ENCODE measurements around the gene SETBP1.

SETBP1 gene

DNA sequence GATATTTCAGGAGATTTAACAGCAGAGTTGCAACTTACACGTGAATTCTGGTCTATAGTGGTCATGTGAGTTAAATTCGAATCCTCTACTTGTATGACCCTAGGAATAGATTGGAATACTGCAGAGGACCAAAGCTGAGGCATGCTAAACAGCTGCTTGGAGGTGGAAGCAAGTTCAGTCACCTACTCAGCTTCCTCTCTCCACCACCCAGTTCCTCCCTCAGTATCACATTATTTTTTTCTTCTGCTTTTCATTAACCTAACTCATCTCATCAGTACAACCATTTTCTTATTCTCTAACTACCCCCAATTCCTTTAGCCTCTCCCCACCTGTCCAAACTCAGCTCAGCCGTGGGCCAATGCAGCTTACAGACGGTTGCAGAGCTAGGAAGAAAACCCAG is 385.5 kb downstream of the SETBP1 start:
- DNase-seq (ENCODE audit: low spot score), result no peak

DNA sequence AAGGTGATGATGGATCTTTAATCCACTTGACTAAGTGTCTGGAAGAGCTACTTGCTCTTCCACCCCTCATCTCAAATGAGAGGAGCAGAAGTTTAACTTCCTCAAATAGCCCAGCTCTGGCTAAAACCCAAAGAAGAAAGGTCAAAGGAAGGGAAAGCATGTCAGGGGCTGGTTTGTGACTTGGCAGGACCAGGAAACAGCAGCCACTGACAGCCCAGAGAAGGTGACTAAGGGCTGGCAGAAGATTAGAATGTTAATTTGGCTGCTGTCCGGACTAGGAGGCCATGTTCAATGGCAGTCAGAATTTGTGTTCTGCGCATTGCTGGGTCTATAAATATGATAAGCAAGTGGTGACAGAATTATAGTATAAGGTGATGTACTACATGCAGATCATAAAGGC is 386.2 kb downstream of the SETBP1 start:
- DNase-seq (ENCODE audit: low spot score), result no peak

DNA sequence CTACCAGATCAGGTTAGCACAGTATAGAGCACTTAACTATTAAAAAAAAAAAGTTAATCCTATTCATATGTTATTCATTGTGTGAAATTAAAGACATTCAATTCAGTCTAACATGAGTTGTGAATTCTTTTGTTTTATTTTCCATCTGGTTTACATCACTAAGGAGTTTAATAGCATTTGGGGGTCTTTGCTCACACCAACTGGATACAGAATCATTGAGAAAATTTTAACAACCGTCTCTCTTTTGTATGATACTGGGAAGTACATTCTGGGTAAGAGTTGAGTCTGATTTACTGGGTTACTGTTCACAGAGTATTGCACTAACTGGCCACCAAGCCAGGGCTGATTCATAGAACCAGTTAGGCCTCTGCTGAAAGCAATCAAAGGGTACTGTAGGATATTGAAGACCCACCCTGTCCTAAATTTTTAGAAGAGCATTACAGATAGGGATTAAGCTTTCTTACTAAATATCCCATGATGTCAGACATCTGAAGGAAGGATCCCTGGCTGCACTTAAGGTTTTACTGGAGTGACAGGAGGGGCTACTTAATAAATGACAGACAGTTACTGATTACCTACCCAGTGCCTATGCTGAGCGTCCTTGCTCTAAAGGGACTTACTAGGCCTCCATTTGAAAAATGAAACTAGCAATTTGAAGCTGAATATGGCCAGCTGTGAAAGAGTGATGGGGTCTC is 387.9 kb downstream of the SETBP1 start:
- DNase-seq (ENCODE audit: low spot score), result no peak

DNA sequence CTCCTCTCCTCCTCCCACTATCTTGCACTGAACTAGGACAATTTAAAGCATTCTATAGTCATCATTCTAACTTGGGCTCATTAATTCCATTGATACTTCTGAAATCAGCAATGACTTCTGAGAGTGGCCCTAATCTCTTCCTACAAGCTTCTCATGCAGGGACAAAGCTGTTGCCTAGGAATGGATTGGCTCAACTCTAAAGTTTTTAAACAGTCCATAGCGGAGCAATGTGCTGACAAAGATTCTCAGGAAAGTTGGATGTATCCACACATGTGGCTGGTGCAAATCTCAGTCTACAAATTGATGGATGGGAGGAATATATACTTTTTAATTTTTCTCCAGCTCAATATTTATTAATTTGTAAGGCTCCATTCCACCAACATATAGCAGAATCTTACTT is 388.9 kb downstream of the SETBP1 start:
- no peak for DNase-seq (ENCODE audit: low spot score)

DNA sequence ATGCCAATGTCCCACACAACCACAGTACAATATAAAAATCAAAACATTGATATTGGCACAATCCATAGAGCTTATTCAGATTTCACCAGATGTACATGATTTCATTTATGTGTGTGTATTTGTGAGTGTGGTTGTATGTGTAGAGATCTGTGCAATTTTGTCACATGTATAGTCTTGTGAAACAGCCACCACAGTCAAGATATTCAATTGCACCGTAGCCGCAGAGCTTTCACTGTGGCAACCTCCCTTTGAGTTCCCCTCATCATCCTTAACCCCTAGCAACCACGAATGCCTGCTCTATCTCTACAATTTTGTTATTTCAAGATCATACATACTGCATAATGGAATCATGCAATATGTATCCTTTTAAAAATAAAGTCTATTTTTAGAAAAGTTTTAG is 391.3 kb downstream of the SETBP1 start:
- no peak for DNase-seq (ENCODE audit: low spot score)

DNA sequence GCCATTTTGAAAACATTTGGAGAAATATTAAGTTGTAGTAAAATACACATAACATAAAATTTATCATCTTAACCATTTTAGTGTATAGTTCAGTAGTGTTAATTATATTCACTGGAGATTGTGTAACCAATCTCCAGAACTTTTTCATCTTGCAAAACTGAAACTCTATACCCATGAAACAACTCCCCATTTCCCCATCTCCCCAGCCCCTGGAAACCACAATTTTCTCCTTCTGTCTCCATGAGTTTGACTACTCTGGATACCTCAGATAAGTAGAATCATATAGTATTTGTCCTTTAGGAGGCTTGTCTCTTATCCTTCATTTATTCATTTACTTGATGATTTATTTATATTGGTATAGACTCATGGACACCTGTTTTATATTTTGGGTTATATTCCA is 392.9 kb downstream of the SETBP1 start:
- no peak for DNase-seq (ENCODE audit: low spot score)

DNA sequence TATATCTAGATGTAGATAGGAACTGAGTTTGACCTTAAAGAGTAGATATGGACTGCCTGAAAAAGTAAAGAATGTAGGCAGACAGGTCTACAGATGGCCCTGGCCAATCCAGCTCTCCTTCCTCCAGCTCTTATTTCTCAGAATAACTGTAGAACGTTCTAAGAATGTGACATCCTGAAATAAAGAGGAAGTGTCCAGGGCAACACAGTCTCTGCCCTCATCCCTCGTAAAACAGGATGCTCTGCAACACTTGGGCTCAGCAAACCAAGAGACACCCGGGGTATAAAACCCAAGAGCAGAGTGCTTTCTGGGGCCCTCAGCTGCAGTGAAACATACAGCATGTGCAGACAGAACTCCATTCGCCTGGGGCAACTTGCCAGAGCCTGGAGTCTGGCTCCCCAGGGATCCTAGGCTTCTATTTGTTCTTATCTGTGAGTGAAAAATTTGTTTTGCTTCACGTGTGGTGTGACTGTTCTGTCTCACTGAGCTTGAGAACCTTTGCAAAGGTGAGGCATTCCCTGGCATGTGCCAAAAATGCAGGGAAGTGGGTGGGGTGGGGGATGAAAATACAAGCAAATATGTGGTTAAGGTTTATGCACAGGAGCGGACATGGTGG is 401.0 kb downstream of the SETBP1 start:
- DNase-seq (ENCODE audit: low spot score), result no peak

DNA sequence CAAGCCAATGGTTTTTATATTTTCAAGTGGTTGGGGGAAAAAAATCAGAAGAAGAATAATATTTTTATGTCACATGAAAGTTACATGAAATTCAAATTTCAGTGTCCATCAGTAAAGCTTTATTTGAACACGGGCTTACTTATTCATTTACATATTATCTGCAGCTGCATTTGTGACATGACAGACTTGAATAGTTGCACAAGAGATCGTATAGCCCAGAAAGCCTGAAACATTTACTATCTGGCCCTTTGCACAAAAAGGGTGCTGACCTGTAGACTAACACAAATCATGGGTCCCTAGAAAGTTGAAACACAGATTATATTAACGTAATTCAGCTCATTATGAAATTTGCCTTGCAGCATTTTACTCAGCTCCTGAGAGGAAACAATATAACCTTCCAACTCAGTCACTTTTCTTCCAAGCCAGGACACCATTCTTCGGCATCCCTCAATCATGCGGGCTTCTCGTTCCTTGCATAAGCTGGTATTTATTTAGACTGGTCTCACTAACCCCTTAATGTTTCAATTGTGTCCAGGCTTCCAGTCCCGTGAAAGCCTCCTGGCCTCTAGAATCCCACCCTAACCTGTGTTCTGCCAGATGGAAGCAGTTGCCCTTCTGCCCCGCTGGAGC is 402.7 kb downstream of the SETBP1 start:
- no peak for DNase-seq (ENCODE audit: low spot score)

DNA sequence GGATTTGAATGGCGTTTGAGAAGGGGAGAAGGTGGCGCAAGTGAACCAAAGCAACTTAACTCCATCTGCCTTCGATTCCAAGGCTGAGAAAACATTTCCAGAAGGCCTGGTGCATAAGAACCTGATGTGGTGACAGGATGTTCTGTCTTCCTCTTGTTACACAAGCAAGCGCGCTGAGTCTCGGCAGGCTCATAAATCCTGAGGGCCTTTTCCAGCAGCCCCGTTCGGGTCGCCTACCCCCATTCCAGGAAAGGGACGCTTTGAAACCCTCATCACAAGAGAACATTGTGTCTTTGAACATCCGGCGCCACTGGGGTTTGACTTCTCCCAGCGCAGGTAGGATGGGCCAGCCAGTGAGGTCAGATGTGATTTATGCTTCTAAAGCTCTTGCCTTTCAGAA is 403.5 kb downstream of the SETBP1 start:
- DNase-seq (ENCODE audit: low spot score), result no peak

DNA sequence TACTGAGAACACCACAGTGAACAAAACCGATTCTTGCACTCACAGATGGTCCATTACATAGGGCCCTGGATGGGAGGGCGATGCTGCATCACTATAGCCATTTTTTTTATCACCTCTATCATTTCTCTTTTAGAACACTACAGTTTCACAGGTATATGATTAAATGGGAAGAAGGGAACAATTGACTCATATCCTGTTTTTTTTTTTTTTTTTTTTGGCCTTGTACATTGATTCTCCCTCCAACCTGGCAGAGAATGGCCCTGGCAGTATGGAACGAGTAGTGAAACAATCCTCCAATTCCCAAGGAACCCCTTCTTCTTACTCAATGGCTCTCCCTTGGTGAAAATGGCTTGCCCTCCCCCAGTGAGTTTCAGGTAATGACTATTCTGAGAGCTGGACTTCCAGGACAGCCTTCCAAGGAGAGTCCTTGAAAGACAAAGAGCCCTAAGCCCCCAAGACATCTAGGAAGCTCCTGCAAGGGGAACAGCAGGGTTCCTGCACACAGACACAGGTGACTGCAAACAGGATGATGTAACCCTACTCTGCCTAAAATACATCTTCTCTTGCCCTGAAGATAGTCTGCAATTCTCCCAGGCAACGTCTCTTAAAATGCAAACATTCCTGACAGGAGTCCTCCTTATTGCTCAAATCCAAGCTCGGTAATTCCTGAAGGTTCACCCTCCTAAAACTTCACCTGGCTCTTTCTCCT is 405.4 kb downstream of the SETBP1 start:
- no peak for DNase-seq (ENCODE audit: low spot score)

DNA sequence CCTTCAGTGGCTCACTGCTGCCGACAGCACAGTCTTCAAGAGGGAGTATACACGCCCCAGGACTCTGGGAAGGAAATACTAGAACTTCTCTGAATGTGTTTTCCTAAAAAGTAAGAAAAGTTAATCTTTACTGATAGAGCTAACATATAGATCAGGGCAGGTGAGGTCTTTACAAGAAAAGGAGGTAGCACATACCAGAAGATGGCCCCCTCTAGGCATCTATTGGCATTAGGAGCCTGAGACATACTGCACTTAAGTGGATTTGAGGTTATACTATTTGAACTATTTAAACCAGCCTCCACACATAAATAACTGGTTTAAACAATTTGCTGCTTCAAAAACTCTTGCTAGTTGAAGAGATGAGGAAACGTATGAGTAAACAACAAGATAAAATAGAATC is 406.1 kb downstream of the SETBP1 start:
- DNase-seq (ENCODE audit: low spot score), result no peak

DNA sequence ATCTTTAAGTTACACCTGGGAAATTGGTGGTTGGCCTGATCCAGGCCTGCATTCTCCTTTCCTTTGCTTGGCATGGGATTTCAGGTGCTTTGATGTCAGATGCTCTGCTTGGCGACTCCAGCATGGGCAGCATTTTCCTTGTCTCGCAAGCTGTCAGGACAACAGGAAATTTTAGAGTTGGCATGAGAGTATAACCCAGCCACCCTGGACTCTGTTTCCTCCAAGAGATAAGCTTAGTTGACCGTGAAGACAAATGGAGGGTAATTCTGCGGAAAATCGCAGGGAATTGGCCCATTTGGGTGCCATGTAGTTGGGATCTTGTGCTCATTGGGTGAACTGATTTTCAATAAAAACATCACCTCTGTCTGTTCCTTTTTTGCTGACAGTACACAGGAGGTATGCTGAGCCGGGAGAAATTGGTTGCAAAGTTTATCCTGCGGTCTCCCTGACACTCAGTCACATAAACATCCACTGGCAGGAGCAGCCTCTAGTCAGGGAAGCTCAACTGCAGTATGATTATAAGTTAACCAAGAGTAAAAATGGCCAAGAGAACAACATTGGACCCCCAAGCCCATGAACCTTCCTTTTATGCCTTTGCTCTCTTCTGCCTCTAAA is 409.9 kb downstream of the SETBP1 start:
- DNase-seq (ENCODE audit: low spot score), result no peak

DNA sequence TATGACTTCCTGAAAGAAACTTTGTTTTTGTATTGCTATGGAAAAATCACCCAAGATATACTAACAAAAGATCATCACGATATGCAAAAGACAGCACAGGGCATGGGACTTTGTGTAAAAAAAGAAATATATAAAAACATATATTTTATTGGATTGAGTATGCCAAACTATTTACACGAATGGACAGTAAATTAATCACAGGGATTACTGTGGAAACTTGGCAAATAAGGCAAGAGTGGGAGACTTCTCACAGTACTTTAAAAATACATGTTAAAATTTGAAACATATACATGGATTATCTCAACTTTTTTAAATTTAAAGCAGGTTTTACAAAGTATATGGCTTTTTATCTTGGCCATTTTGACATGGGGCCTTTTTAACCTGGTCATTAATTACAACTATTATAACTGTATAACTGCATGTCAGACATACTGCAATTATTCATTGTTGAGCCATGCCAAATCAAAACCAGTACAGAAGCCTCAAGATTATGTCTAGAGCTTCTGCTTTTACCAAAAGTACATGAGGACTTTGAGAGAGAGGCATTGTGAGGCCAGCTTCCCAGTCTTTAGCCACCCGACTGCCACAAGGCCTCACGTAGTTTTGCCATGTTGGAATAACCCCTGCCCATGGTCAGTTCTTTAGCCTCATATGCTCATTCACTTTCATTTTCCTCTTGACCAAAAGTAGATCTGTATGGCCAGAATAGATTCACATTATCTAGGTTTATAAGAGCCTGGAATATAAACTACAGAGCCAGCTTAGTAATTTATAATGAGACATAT is 419.8 kb downstream of the SETBP1 start:
- no peak for DNase-seq (ENCODE audit: low spot score)

DNA sequence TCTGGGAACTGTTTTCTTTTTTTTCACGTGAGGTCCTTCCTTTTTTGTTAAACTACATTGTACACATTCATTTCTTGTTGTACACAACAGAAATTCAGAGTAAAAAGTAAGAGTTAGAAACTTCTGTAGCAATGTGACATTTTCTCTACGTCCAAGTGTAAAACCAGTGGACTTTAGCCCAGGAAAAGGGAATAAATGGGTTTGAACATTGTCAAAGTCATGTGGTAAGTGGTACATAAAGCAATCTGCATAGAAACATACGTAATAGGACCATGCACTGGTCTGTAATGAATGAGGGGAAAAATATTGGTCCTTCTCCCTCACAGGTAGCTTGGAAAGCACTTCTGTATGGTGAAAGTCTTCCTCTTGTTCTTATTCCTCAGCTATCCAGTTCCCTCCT is 421.4 kb downstream of the SETBP1 start:
- DNase-seq (ENCODE audit: low spot score), result no peak

DNA sequence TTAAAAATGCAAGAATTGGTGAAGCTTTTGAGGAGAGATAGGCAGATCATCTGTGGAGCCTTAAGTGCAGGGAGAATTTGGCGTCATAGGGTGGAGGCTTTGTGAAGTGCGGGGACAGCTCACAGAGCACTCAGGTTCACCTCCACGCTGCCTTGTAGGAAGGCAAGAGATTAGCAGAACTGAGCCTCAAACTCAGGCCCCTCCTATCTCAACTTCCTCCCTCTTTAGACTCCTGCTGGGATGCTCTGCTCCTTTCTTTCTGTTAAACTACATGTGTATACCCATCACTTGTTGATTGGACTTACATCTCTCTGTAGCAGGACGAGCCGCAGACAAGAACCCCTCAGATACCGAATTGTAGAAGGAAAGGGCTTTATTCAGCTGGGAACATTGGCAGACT is 422.2 kb downstream of the SETBP1 start:
- no peak for DNase-seq (ENCODE audit: low spot score)

DNA sequence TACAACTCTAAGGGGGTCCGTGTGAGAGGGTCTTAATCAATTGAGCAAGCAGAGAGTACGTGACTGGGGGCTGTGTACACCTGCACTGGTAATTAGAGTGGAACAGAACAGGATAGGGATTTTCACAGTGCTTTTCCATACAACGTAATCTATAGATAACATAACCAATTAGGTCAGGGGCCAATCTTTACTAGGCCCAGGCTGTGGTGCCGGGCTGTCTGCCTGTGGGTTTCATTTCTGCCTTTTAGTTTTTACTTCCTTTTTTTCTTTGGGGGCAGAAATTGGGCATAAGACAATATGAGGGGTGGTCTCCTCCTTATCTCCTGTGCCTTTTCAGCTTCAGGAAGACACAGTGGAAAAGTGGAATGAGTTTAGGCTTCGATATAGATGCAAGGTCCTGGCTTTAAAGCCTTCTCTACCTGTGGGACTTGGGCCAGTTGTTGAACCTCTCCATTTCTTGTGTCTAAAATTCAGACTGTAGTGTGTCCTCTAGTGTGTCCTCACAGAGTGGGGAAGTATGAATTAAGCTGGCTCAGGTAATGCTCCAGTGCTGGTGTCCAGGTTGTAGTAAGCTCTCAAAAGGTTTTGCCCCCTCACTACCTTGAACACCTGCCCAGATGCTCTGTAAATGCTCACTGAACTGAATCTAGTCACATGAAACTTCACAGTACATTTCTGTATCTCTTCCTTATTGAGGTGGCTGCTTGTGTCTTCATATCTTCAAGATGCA is 422.8 kb downstream of the SETBP1 start:
- no peak for DNase-seq (ENCODE audit: low spot score)

DNA sequence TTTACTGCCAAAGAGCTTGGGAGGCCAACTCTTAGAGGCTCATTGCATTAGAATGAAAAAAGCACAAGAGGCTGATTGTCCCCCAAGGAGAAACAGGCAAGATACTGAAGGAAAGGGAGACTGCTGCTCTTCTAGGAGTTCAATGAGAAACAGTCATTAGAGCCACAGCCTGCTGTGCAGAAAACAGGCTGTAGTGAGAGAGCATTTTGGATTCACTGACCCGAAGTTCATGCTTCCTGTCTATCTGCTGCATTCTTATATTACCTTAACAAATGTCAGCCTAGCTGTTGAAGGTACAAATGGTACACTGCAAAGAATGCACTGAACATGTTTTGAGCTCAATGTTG is 423.3 kb downstream of the SETBP1 start:
- DNase-seq (ENCODE audit: low spot score), result no peak

DNA sequence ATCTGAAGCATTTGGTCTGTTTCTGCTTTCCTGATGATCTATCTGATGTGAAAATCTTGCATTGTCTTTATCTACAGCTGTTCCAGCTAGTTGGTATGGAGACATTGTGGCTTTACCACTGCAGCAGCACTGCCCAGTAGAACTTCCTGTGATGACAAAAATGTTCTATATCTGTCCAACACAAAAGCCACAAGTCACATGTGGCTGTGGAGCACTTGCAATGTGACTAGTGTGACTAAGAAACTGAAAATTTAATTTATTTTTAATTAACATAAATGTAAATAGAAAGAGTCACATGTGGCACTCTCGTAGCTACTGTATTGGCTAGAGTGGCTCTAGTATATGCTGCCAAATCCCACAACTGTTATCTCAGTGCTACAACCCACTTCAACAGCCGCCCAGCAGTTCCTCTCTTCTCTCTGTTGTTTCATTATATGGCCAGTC is 425.7 kb downstream of the SETBP1 start:
- DNase-seq (ENCODE audit: low spot score), result no peak

DNA sequence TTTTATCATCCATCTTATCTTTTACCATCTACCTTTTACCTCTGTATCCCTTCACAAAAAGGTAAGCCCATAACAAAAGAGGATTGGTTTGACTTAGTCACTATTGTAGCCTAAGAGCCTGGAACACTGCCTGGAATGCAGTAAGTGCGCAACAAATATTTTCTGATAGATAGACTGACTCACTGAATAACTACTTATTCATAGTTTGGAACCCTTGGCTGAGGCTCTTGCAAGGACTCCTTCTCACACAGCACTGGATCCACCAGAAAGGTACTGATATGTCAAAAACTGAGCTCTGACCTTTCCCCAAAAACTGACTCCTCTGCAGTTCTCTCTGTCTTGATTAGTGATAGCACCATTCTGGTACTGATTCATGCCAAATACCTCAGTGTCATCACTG is 426.7 kb downstream of the SETBP1 start:
- DNase-seq (ENCODE audit: low spot score), result no peak

DNA sequence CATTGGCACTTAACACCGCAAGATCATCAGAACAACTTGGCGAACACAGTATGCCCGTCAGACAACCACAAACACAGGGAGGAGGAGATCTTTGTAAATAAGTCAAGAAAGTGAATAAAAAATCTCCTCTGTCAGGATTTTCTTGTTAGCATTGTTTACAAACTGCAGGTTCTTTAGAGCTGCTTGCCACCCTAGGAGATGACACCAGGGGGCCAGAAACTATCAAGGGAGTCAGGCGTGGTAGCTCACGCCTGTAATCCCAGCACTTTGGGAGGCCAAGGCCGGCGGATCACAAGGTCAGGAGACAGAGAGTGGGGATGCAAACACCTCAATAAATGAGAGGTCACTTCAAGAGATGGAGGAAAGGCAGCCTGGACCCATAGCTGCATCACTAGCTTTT is 428.1 kb downstream of the SETBP1 start:
- DNase-seq (ENCODE audit: low spot score), result no peak

DNA sequence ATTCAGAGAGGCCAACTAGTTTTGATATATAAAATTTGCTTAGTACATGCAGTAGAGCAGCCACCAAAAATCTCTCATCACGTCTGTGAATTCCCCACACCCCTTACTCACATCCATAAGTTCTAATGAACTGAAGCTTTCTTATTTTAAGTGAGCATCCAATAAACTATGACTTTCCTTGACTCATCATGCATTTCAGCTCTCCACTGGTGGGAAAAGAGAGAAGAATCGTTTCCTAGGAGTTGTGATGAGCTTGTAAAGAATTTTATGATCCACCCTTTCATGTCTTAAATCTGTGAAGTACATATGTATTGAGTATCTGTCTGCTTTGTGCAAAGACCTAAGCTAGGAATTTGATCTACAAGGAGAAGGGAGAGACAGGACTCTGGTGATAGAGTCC is 428.6 kb downstream of the SETBP1 start:
- DNase-seq (ENCODE audit: low spot score), result no peak

Measured in SK-N-DZ (cell line).